Lower leg skin (tissue), 3 donors: Measurements from ENCODE around the gene RERE.

Experiments used
- CTCF ChIP-seq, 3 donors: fragments of 450-650 bp; IDR thresholded peaks; one replicate each; pipeline ENCODE4 v1.5.1; 2016; ENCODE audit warnings: antibody characterized with exemption in 3 of 3, mild to moderate bottlenecking in 3 of 3, moderate library complexity in 2 of 3
- POLR2A ChIP-seq, 2 donors: fragments of 450-650 bp; IDR thresholded peaks; one replicate each; pipeline ENCODE4 v1.6.1; 2016 to 2017; ENCODE audit warnings: antibody characterized with exemption in 2 of 2, mild to moderate bottlenecking in 1 of 2, moderate library complexity in 1 of 2

GRCh38 chr1:8797216-8797615 lies 20.2 kb downstream of the RERE start:
- no peak for TF ChIP-seq CTCF (IDR thresholded peaks at IDR 0.05)
- TF ChIP-seq POLR2A (IDR thresholded peaks at IDR 0.05): no peak
